ENCODE results near the gene LDAH. TPM values are rescaled to one million over a fixed set of nuclear protein-coding genes. Genes with fewer than 3 reads are reported as not detected.

The LDAH gene
- total and polyA plus RNA-seq, 10 of the 15 experiments (the other 5 are each of a cell fraction or from before 2014, with no cell fraction given) = 17.9 to 44.7 (median 30.0) TPM

GRCh38 chr2:20781656-20782265 is 41.1 kb downstream of the LDAH start:
- in situ Hi-C loops (cut with MboI) = no loop called here
- 65% methylated on average over 3 of the region's 3 CpGs for WGBS (ENCODE audit: insufficient coverage, insufficient replicate concordance, low lambda C conversion rate, missing lambda C conversion rate)
- no peak for TF ChIP-seq MEF2A (IDR thresholded peaks at IDR 0.05; ENCODE audit: insufficient read depth, low read depth, low read length)
- TF ChIP-seq BRCA1 (IDR thresholded peaks at IDR 0.05; ENCODE audit: low read depth, low read length) = no peak
- TF ChIP-seq EED (IDR thresholded peaks at IDR 0.05; ENCODE audit: low read depth) = no peak
- TF ChIP-seq CBFB (IDR thresholded peaks at IDR 0.05; ENCODE audit: low read depth) = 0 out of 2 replicates have a peak, but pooled peaks have one; percentile 40
- TF ChIP-seq CUX1 (IDR thresholded peaks at IDR 0.05; ENCODE audit: insufficient replicate concordance, low read depth, low read length) = no peak
- no peak for TF ChIP-seq RCOR1 (conservative IDR thresholded peaks at IDR 0.05; ENCODE audit: low read depth, low read length)
- no peak for TF ChIP-seq ZNF622 (IDR thresholded peaks at IDR 0.05)
- TF ChIP-seq PAX5 (IDR thresholded peaks at IDR 0.05; ENCODE audit: borderline replicate concordance, low read depth, low read length) = no peak
- TF ChIP-seq BCL11A (IDR thresholded peaks at IDR 0.05; ENCODE audit: low read depth, low read length) = no peak
- no peak for TF ChIP-seq RELA (IDR thresholded peaks at IDR 0.05; ENCODE audit: borderline replicate concordance, partially characterized antibody)
- TF ChIP-seq, protein P1, sequence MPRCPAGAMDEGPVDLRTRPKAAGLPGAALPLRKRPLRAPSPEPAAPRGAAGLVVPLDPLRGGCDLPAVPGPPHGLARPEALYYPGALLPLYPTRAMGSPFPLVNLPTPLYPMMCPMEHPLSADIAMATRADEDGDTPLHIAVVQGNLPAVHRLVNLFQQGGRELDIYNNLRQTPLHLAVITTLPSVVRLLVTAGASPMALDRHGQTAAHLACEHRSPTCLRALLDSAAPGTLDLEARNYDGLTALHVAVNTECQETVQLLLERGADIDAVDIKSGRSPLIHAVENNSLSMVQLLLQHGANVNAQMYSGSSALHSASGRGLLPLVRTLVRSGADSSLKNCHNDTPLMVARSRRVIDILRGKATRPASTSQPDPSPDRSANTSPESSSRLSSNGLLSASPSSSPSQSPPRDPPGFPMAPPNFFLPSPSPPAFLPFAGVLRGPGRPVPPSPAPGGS (IDR thresholded peaks at IDR 0.05; ENCODE audit: borderline replicate concordance, insufficient read depth, low read depth, low read length, poor library complexity, severe bottlenecking) = no peak
- no peak for TF ChIP-seq GATAD2B (conservative IDR thresholded peaks at IDR 0.05; ENCODE audit: low read depth)
- TF ChIP-seq, protein P2, sequence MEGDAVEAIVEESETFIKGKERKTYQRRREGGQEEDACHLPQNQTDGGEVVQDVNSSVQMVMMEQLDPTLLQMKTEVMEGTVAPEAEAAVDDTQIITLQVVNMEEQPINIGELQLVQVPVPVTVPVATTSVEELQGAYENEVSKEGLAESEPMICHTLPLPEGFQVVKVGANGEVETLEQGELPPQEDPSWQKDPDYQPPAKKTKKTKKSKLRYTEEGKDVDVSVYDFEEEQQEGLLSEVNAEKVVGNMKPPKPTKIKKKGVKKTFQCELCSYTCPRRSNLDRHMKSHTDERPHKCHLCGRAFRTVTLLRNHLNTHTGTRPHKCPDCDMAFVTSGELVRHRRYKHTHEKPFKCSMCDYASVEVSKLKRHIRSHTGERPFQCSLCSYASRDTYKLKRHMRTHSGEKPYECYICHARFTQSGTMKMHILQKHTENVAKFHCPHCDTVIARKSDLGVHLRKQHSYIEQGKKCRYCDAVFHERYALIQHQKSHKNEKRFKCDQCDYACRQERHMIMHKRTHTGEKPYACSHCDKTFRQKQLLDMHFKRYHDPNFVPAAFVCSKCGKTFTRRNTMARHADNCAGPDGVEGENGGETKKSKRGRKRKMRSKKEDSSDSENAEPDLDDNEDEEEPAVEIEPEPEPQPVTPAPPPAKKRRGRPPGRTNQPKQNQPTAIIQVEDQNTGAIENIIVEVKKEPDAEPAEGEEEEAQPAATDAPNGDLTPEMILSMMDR (IDR thresholded peaks at IDR 0.05 in 2 of 3, conservative IDR thresholded peaks at IDR 0.05 in 1 of 3; ENCODE audit: control insufficient read depth in 2 of 3, extremely low read depth in 1 of 3, insufficient read depth in 1 of 3, low read depth in 3 of 3, low read length in 3 of 3) = peak; percentile 67 to 69 (median 68)
- TF ChIP-seq NR2F1 (conservative IDR thresholded peaks at IDR 0.05) = peak; percentile 44; the same call in 1 of the 2 replicates
- no peak for TF ChIP-seq SMARCA5 (IDR thresholded peaks at IDR 0.05)
- TF ChIP-seq SMC3 (IDR thresholded peaks at IDR 0.05; ENCODE audit: borderline replicate concordance, low read length) = peak; percentile 26; the same call in 1 of the 2 replicates

More at GRCh38 chr2:20781656-20782265, 41.1 kb downstream of the LDAH start:
- Histone ChIP-seq H3K36me3 (ENCODE audit: control insufficient read depth in 2 of 2, insufficient read depth in 2 of 2, low read length in 1 of 2) (no peaks in the 10 kb centered on the region), H3K4me3 (no peak overlapping the region), H4K20me1 (ENCODE audit: control insufficient read depth, insufficient read depth) (no peaks in the 10 kb centered on the region), H3K27ac (ENCODE audit: control insufficient read depth, insufficient read depth) (no peak overlapping the region), H3K27me3 (replicated peaks in 1 of 2; ENCODE audit: control insufficient read depth in 2 of 2, insufficient read depth in 2 of 2, low read length in 1 of 2) (no peaks in the 10 kb centered on the region), H3K9ac (ENCODE audit: control insufficient read depth, insufficient read depth, low read length) (no peak overlapping the region), H3K9me3 (replicated peaks; ENCODE audit: control insufficient read depth, insufficient read depth, low read length) (no peaks in the 10 kb centered on the region), H2AFZ (ENCODE audit: control insufficient read depth, low read depth, low read length) (no peak overlapping the region), H3K4me1 (ENCODE audit: control insufficient read depth, insufficient read depth, low read length) (no peaks in the 10 kb centered on the region), H3K79me2 (ENCODE audit: control insufficient read depth, insufficient read depth, low read length) (no peaks in the 10 kb centered on the region), H3K4me2 (ENCODE audit: control insufficient read depth, insufficient read depth) (no peak overlapping the region)
- ATAC-seq (peak; percentile 87), FAIRE-seq (peak; percentile 61), DNase-seq (ENCODE audit: low read depth, low spot score) (no peak)
- ChIA-PET POLR2A (no interaction called here), SMC1A (ENCODE audit: uncharacterized antibody, unreplicated experiment) (interaction anchor here (1.0 to 2.7 kb wide), 14 partner anchors 9 to 245 kb away, joined by 3 to 38 read pairs (median 4); no protein-coding TSS in a partner anchor), RAD21 (ENCODE audit: unreplicated experiment) (interaction anchor here (0.5 to 2.8 kb wide), 8 partner anchors 24 to 184 kb away, joined by 3 to 23 read pairs (median 3); no protein-coding TSS in a partner anchor), CTCF (interaction anchor here (0.6 to 5.6 kb wide), 37 partner anchors 10 to 542 kb away, joined by 3 to 123 read pairs (median 4); partner anchors contain the start of genes HS1BP3 and LDAH)
- BruUV-seq (replicated peaks) = no TSS peak
- intact Hi-C loops (cut with micrococcal nuclease; ENCODE audit: unreplicated experiment) = loop anchor here (1.0 kb wide), 1 partner anchor 182 kb away; no protein-coding TSS in a partner anchor

Measured in GM12878 (cell line).